Forelimb muscle (tissue), 1 donor: Measurements from ENCODE around the gene FOXN3. TPM values are rescaled to one million over a fixed set of nuclear protein-coding genes. Genes with fewer than 3 reads are reported as not detected.

Experiments used
- DNase-seq: peaks from one replicate; pipeline ENCODE4 v3.0.0-alpha.2; 2013; ENCODE audit warnings: low read depth
- polyA plus RNA-seq: library from polyadenylated mRNA; unstranded; fragments of 120-200 nt; gene quantifications from one replicate; pipeline ENCODE4 v1.2.1, GENCODE V29; 2013; ENCODE audit not compliant: insufficient read length

FOXN3 gene
- polyA plus RNA-seq, 1 donor: 70.1 TPM

DNA sequence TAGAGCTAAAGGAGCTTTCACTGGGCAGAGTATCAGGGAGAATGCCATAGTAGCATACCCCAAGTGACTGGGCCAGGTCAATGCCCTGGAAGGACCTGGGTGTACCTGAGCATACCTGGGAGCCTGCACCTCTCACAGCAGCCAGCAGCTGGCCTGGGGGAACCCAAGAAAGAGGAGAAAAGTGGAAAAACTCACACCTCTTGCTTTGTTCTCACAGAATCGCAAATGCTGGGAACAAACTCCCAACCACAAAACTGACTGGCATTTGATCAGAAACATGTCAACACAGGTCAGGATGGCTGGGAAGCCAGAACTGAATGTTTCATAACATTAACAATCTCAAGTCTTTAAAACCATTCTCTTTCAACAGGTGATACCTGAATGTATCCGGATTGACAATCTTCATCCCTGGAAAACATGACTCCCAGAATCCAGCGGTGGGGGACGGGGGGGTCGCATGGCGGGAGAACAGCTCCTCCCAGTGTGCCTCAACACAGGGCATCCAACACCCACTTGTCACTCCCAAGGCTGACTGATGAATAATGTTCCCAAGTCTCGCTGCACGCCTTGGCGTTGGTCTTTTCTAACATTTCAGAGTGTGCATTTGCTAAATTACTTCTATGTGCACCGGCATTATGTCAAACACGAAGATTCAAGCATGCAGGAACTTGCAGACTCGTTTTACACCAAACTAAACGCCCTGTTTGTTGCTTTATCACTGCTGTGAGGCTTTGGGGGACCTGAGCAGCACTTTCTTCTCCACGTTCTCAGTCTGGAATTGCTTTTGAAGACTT is 7.9 kb downstream of the FOXN3 start:
- DNase-seq: no peak

DNA sequence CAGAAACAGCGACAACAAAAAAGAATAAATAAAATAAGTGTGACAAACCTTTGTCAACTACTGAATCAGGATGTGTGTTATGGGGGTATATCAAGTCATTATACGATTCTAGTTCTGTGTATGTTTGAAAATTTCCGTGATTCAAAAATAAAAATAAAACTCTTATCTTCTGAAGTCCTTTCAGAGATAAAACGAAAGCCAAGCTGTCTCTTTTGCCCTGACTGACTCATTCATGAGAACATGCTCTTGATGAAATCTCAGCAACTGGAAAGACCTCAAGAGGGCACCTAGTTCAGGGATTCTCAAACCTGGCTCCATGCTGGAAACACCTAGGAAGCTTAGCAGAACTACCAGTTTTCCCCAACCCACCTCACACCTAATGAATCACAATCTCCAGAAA is 9.2 kb downstream of the FOXN3 start:
- no peak for DNase-seq

DNA sequence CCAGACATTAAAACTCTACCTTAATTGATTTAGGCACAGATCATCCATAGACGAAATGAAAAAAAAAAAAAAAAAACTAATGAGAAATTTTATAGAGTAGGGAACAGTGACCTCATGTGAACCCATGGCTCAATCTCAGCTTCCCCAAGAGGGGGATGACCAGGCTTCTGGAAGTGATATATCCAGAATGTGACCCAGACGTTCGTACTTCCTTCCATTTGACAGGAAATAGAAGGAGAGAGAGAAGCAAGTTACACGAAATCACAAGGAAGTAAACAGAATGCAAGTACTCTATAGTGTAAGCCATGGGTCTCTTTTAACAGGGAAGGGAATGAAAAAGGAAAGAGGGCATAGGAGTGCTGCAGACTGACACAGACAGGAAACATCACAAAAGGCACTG is 10.1 kb downstream of the FOXN3 start:
- DNase-seq: no peak

DNA sequence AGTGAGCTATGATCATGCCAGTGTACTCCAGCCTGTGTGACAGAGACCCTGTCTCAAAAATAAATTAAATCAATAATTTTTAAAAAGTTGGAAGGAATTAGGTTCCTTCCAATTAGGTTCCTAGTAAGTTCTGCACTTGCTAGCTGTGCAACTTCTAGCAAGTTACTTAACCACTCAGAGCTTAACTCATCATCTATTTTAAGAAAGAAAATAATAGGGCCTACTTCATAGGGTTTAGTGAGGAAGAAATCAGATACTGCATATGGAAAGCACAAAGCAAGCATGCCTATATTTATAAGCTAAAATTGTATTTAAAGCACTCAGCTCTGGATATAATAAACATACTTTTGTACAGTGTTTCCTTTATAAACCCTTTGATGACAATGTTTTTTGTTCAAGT is 10.7 kb downstream of the FOXN3 start:
- DNase-seq: no peak

DNA sequence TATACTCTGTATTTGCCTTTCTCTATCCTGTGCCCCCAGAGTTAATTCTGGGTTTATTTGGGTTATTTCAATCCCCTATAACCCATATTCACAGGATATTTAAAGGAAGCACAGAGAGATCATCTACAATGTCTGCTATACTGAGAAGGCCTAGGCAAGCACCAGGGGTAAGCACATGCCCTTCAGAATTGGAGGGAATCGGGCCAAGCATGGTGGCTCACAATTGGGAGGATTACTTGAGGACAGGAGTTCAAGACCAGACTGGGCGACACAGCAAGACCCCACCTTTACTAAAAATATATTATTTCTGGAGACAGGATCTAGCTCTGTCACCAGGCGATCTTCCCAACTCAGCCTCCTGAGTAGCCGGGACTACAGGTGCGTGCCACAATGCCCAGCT is 11.3 kb downstream of the FOXN3 start:
- no peak for DNase-seq

DNA sequence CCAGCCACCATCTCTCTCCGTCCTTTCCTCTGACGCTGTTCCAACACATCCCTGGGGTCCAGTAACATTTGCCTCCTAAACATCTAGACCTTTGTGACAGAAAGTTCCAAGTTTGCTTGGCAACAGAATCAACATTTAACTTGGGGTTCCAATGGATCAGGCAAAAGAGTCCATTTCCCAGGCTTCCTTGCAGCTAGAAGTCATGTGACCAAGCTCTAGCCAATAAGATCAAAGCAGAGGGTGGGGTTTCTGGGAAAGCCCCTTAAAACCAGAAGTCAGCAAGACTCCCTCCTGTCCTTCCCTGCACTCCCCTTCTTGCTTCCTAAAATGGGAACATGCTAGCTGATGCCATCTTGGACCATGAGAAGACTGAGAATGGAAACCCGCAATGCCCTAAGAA is 14.7 kb downstream of the FOXN3 start:
- DNase-seq: no peak

DNA sequence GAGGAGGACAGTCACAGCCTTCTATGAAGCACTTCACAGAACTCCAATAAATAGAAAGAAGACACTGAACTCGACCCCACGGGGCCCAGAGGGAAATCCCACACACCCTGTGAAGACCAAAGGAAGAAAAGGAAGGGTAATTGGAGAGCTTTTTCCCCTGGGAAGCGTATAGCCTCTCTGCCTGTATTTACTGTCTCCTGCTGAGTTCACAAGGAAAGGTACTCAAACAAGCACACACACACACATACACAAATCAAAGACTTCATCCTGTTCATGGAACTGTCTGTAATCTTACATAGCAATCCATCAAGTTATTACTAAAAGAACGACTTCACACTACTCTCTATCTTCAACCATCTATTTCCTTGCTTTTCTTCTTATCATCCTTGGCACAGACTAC is 15.3 kb downstream of the FOXN3 start:
- DNase-seq: no peak

DNA sequence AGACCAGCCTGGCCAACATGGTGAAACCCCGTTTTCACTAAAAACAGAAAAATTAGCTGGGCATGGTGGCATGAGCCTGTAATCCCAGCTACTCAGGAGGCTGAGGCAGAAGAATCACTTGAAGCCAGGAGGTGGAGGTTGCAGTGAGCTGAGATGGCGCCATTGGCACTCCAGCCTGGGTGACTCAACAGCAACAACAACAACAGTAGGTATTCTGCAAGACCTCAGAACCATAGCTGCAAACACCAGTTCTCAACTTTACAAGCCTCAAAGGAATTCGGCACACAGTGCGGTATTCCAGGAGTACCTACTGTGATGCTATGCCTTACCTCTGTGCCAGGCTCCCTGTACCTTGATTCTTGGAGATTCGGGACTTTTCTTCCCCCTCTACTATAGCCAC is 15.8 kb downstream of the FOXN3 start:
- DNase-seq: no peak

DNA sequence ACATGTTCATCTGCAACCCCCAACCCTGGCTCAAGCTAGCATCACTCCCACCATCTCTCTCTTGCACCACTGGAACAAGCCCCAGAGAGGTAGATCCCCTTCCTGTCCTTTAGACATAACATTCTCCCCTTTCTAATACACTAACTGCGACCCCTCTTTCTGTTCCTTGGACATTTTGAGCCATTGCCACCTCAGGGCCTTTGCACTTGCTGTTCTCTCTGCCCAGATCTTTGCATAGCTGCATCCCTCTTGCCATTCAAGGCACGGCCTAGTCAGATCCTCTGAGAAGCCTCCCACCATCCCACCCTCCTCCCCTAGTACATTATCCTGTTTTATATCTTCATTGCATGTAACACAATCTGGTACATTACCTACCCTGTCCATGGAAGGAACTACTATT is 16.5 kb downstream of the FOXN3 start:
- DNase-seq: no peak

DNA sequence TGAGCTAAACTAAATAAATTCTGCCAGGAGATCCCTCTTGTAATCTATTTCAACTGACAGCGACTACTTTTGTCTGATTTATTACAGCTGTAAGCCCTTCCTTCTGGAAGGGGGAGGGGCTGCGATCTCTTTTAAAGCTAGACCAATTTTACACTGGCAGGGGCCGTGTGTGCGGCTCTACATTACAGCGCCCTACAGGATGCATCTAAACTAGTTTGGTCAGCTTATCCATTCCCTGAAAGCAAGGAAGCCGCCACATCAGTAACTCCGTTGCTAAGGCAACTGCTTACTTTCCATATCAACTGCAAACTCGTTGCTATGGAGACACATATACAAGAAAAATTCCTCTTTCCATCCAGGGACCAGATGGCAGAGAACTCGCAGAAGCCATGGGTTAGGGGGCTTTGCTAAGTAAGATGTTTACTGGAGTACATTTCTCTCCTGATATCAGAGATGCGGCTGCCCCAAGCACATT is 17.4 kb downstream of the FOXN3 start:
- peak; percentile 75 for DNase-seq

DNA sequence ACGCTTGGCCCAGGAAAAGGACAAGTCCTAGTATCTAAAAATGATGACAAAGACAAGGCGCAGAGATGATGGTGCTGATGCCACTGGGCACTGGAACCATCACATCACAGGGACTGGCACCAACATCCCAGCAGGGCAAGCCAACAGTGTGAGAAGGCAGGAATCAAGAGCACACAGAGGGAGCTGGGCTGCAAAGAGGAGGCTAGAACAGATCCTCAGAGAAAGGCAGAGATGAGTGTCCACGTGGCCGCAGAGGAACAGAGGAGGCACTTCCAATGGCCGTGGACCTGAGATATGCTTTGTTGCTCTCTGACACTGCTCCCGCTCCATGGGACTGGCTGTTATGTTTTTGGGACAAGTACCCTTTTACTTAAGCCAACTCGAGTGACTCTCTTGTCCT is 17.9 kb downstream of the FOXN3 start:
- no peak for DNase-seq

DNA sequence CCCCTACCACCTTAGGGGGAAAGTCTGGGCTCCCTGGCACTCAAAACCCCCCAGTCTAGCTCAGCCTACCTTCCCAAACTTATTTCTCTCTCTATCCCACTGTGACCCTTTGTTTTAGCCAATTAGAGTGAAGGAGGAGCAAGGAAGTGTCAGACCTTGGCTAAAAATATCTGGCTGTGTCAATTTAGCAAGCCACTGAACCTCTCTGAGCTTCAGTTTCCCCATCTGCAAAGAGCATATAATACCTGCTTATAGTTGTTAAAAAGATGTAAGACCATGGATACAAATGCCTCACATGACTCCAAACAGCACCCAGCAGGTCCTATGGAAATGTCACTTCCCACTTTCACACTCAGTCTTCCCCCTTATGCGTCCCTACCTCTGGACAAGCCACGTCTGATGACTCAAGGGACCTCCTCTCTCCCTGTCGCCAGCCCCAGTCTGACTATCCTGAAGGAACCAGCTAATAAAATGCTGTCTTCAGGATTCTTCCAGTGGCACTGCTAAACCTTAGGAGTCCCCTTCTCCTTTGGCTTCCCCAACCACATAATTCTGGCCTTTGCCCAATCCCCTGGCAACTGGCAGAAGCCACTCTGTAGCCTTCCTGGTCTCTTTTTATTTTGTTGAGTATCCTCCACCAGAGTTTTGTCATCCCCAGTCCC is 19.3 kb downstream of the FOXN3 start:
- no peak for DNase-seq

DNA sequence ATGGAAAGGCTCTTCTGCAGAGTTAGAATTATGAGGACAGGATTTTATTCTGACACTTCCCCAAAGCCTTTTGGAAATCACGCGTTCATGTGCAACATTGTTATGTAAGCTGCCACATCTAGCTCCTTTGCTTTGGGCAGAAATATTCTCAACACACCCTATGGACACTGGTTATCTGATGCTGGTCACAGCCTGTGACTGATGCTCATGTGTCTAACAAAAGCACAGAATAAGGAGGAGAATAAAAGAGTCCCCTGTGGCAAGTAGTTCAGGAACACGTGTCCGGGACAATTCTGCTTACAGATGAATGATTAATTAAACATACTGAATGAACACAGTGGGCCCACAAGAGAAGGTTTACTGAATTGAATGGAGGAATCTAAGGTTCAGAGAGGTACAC is 22.1 kb downstream of the FOXN3 start:
- no peak for DNase-seq

DNA sequence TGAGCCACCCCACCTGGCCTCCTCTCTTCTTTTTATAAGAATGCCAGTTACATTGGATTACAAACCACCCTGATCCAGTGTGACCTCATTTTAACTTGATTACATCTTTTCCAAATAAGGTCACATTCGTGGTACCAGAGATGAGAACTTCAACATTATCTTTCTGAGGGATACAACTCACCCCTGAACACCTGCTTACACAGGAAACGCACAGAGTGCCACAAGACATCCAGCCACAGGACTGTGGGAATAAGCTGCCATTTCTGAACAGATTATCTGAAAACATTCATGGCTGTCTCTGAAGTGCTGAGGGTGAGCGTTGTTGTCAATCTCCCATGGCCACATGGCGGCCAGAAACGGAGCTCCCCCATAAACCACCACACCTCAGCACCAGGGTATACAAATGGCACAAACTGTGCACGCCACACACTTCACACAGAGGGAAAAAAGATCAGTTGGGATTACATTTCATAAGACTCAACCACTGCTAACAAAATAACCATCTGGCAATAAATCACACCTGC is 23.7 kb downstream of the FOXN3 start:
- DNase-seq: no peak

DNA sequence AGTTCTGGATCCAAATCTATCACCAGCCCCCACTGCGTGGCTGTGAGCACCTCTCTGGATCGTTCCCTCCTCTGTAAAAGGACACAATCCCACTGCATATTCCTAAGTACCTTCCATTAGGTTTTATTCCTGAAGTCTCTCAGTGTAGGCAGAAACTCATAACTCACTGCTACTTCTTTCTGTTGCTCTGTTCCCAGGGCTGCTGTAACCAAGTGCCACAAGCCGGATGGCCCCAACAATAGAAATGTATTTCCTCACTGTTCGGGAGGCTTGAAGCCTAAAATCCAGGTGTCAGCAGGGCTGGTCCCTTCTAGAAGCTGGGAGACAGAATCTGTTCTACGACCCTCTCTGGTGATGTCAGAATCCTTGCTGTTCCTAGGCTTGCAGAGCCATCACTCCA is 24.9 kb downstream of the FOXN3 start:
- DNase-seq: no peak

DNA sequence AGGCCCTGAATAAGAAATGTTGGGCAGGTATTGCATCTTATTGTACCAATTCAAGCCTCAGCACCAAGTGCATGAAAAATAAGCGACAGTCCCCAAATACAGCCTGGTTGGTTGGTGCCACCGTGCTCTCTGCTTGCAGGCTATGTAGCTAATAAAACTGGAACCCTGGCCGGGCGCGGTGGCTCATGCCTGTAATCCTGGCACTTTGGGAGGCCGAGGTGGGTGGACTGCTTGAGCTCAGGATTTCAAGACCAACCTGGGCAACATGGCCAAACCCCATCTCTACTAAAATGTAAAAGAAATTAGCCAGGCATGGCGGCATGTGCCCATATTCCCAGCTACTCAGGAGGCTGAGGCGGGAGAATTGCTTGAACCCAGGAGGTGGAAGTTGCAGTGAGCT is 25.5 kb downstream of the FOXN3 start:
- no peak for DNase-seq

DNA sequence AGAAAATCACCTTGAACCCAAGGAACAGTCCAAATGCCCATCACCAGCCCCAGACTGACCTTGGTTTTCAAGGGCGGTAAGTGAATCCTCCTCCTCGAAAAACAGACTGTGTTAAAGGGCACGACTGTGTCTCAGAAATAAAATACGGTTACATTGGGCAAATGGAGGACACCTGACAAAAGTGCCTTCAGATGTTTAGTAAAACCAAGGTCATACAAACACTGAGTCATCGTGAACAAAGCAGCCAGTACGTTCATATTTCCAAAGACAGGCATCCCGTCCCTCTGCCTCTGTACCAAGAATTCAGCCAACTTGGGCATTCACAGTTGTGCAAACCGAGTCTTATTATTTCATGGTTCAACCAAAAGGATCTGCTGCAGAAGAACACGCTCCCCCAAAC is 25.9 kb downstream of the FOXN3 start:
- DNase-seq: no peak

DNA sequence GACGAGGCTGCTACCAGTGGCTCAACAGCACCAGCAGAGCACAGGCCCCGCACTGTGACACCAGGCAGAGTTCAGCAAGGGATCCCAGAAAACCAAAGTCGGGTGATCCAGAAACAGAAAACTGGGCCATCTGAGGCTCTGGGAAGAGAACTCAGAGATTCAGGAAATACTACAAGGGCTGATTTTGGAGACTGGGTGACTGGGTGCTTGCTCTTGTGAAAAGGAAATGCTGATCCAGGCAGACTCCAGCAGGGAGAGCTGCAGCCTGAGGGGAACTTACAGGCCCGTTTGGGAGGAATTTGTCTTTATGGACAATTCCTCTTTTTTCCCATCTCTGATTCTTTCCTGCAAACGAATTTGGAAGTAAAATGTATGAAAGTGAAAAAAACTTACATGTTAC is 28.2 kb downstream of the FOXN3 start:
- DNase-seq: no peak

DNA sequence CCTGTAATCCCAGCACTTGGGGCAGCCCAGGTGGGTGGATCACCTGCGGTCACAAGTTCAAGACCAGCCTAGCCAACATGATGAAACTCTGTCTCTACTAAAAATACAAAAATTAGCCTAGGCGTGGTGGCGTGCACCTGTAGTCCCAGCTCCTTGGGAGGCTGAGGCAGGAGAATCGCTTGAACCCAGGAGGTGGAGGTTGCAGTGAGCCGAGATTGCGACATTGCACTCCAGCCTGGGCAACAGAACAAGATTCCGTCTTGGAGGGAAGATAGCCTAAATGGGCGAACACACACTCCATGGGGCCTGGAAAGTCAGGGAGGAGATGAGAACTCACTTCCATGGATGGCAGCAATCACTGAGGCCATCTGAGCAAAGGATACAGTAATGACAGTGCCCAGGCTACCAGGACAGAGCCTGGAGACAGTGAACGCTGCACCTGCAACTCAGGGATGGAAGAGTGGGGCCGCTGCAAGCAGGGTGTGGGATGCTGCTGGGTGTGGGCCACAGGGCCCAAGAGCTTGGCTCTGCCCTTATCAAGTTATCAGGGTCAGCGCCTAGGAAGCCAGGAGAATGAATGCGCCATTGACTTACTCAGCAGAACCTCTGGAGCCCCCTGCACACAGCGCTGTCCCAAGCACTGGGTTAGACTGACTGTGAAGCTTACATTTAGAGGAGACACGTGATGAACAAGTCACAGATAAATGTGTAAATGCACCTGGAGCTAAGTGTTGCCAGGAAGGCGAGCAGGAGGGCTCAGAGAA is 28.9 kb downstream of the FOXN3 start:
- no peak for DNase-seq

DNA sequence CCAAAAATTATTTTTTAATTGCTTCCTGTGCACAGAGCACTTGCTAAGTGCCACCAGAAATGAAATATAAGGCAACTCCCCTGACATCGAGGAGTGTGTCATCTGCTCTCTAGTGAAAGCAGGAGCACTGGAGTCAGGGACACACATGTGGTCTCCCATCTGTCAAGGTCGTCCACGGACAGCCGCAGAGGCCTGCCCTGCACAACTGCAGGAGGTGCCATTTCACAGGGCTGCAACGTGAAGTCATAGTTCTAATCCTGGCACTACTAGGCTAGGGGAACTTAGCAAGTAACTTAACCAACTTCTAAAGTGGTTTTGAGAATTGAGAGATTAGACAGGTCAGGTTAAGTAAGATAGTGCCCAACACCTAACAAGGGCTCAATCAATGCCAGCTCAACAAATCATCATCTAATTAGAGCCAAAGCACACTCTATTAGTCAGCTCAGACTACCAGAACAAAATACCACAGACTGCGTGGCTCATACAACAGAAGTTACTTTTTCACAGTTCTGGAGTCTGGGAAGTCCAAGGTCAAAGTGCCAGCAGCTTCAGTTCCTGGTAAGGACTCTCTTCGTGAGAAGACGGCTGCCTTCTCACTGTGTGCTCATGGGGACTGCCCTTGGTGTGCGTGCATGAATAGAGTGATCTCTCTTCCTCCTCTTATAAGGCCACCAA is 30.7 kb downstream of the FOXN3 start:
- DNase-seq: no peak

DNA sequence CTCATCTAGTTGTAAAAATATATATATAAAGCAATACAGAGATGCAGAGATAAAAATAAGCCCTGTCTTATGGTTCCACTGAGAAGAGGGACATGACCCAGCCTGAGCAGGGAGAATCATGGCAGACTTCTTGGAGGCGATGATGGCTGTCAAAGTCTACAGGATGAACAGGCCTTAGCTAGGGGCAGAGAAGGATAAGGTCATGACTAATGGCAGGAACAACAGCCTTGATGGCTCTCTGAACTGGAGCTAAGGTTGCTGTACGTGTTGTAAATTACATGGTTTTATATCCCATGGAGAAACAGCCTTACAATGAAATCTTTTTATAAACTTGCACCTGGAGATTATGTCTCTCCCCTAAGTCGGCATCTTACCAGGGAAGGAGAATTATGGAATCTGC is 32.4 kb downstream of the FOXN3 start:
- DNase-seq: no peak

DNA sequence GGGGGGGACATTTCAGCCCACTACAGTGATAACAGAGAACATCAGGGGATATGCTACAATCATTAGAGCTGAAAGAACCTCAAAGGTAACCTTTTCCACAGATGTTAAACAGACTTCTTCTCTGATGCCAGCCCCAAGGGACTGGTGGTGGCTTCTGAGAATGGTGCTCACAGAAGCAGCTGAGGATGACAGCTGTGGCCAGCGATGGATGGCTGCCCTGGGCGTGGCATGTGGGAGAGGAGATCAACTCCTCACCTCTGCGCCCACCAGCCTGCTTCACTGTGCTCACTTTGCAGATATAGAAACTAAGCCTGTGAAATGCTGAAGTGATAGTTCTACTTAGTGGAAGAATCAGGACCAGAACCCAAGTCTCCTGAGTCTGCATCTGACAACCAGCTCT is 33.0 kb downstream of the FOXN3 start:
- DNase-seq: no peak
